Measurements from ENCODE around the gene GSE1.

GRCh38 chr16:85674828-85675227, 61.7 kb downstream of the GSE1 start:
- TF ChIP-seq CTCF (conservative IDR thresholded peaks at IDR 0.05): no peak
- no peak for TF ChIP-seq ZFX (IDR thresholded peaks at IDR 0.05)

Measured in C4-2B (cell line).